Measurements from ENCODE around the gene BACH1.

- no peak for TF ChIP-seq EZH2phosphoT487 (IDR thresholded peaks at IDR 0.05; ENCODE audit: insufficient read depth, low read depth)
- TF ChIP-seq EZH2 (IDR thresholded peaks at IDR 0.05; ENCODE audit: insufficient read depth, poor library complexity, severe bottlenecking), result no peak
These were observed 3.7 kb downstream of the BACH1 start for GRCh38 chr21:29302359-29302875.
